Cardiac muscle cell (in vitro differentiated cells and primary cell): ENCODE measurements around the gene PHLDA2. TPM values are rescaled to one million over a fixed set of nuclear protein-coding genes. Genes with fewer than 3 reads are reported as not detected.
A peak's percentile ranks its signal among the peaks of the same experiment; 100 is the strongest.

Experiments
- DNase-seq, 2 donors: peaks; one replicate each; pipeline versions ENCODE4 v3.0.0 to v3.0.0-alpha.2; 2010 to 2017; ENCODE audit warnings: low read depth in 1 of 2, low spot score in 1 of 2
- H3K27ac ChIP-seq: fragments of 200-600 bp; sonication (generic); 2 replicates; pipeline ENCODE4 v1.5.1; 2016
- H3K27me3 ChIP-seq: fragments of 200-600 bp; sonication (generic); 2 replicates; pipeline ENCODE4 v1.6.0; 2016; ENCODE audit warnings: control low read depth
- H3K36me3 ChIP-seq: fragments of 200-600 bp; sonication (generic); 2 replicates; pipeline ENCODE4 v1.5.1; 2016; ENCODE audit warnings: control low read depth
- H3K4me1 ChIP-seq: fragments of 200-600 bp; sonication (generic); 2 replicates; pipeline ENCODE4 v1.8.1; 2017; ENCODE audit warnings: low read depth, mild to moderate bottlenecking, mixed run types
- H3K4me3 ChIP-seq: fragments of 200-600 bp; sonication (generic); 2 replicates; pipeline ENCODE4 v1.5.1; 2016; ENCODE audit warnings: mild to moderate bottlenecking
- H3K9me3 ChIP-seq: fragments of 200-600 bp; sonication (generic); 2 replicates; pipeline ENCODE4 v1.5.1; 2017; ENCODE audit warnings: low read depth, mild to moderate bottlenecking, control low read depth
- polyA plus RNA-seq: library from polyadenylated mRNA; unstranded; fragments of >200 nt; fragmentation: Nextera tagmentation; extraction: Ambion mirVana; gene quantifications from 2 replicates; pipeline ENCODE4 v1.2.1, GENCODE V29; 2016
- total RNA-seq: library from RNA; depleted of rRNA; stranded (reverse); fragments of >200 nt; gene quantifications from 2 replicates; pipeline ENCODE4 v1.2.3, GENCODE V29; 2016
- TF ChIP-seq, protein P1 (sequence below): IDR thresholded peaks from 2 replicates; pipeline ENCODE4 v1.5.1; 2012; ENCODE audit warnings: low read depth, mild to moderate bottlenecking, low read length

PHLDA2 gene
- total and polyA plus RNA-seq, 2 experiments from 2014 or later: 0.73 to 1.1 TPM

DNA sequence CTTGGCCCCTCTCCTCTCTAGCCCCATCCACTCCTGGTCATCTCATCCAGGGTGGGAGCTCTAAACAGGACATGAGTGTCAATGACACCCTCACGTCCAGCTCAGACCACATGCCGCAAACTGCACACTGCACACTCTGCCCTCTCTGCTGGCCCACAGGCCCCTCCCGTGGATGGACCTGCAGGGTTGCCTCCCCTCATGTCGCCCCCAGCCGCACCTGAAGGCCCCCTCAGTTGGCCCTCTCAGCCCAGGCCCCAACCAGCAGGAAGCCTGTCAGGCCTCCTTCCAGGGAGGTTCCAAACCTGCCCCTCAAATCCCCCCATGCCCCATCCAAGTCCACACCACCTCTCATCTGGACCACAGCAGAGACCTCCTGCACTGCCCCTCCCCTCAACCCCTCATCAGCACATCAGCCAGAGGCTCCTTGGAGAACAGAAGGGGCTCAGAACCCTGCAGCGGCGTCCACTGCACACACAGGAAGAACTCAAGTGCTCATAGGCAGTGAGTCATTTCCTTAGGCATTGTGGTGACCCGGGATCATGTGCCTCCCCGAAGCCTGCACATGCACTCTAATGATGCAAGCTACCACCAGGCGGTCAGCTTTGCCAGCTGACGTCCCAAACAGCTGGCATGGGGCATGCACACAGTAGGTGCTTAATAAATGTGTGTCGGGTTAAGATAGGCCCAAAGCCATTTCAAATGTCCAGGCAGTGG is 30.7 kb downstream of the PHLDA2 start:
- no peaks in the 10 kb centered on the region for H3K9me3 ChIP-seq
- peak in 1 of 2 donors; percentile 94 for DNase-seq
- no peak overlapping the region for H3K27ac ChIP-seq
- H3K4me3 ChIP-seq: no peak overlapping the region
- TF ChIP-seq, protein P1, sequence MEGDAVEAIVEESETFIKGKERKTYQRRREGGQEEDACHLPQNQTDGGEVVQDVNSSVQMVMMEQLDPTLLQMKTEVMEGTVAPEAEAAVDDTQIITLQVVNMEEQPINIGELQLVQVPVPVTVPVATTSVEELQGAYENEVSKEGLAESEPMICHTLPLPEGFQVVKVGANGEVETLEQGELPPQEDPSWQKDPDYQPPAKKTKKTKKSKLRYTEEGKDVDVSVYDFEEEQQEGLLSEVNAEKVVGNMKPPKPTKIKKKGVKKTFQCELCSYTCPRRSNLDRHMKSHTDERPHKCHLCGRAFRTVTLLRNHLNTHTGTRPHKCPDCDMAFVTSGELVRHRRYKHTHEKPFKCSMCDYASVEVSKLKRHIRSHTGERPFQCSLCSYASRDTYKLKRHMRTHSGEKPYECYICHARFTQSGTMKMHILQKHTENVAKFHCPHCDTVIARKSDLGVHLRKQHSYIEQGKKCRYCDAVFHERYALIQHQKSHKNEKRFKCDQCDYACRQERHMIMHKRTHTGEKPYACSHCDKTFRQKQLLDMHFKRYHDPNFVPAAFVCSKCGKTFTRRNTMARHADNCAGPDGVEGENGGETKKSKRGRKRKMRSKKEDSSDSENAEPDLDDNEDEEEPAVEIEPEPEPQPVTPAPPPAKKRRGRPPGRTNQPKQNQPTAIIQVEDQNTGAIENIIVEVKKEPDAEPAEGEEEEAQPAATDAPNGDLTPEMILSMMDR: no peak
- peaks cover 4% of the 10 kb centered on the region for H3K4me1 ChIP-seq
- no peaks in the 10 kb centered on the region for H3K27me3 ChIP-seq
- no peaks in the 10 kb centered on the region for H3K36me3 ChIP-seq

- no peaks in the 10 kb centered on the region for H3K9me3 ChIP-seq
- H3K4me3 ChIP-seq: no peak overlapping the region
- no peaks in the 10 kb centered on the region for H3K36me3 ChIP-seq
- H3K27ac ChIP-seq: no peak overlapping the region
- H3K4me1 ChIP-seq: peaks cover 4% of the 10 kb centered on the region
- TF ChIP-seq, protein P1: no peak
- no peaks in the 10 kb centered on the region for H3K27me3 ChIP-seq
- DNase-seq: no peak
These were observed 32.2 kb downstream of the PHLDA2 start for GRCh38 chr11:2897048-2897447.

GRCh38 chr11:2896047-2896446 is 33.2 kb downstream of the PHLDA2 start:
- Histone ChIP-seq H3K9me3 (no peaks in the 10 kb centered on the region), H3K36me3 (no peaks in the 10 kb centered on the region), H3K27me3 (no peaks in the 10 kb centered on the region), H3K4me3 (no peak overlapping the region), H3K27ac (no peak overlapping the region), H3K4me1 (peaks cover 3% of the 10 kb centered on the region)
- TF ChIP-seq, protein P1: no peak
- no peak for DNase-seq

DNA sequence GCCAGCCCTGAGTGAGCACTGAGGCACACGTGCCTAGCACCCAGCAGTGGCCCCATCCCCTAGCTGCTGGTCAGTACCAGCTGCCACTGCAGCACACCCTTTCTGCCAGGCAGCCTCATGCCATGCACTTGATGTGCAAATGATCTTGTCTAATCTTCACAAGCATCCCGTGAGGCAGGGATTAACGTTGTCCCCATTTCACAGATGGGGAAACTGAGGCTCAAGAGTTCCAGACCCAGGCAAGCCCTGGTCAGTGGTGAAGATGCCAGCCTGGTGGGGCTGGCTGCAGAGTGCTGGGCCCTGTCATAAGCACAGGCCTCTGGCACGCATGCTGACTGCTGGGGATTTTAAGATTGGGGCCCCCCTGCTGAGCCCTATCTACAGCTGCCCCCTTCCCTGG is 35.3 kb downstream of the PHLDA2 start:
- Histone ChIP-seq H3K9me3 (no peaks in the 10 kb centered on the region), H3K36me3 (no peaks in the 10 kb centered on the region), H3K4me3 (no peak overlapping the region), H3K4me1 (peaks cover 3% of the 10 kb centered on the region), H3K27me3 (no peaks in the 10 kb centered on the region), H3K27ac (no peak overlapping the region)
- no peak for DNase-seq
- TF ChIP-seq, protein P1: no peak

DNA sequence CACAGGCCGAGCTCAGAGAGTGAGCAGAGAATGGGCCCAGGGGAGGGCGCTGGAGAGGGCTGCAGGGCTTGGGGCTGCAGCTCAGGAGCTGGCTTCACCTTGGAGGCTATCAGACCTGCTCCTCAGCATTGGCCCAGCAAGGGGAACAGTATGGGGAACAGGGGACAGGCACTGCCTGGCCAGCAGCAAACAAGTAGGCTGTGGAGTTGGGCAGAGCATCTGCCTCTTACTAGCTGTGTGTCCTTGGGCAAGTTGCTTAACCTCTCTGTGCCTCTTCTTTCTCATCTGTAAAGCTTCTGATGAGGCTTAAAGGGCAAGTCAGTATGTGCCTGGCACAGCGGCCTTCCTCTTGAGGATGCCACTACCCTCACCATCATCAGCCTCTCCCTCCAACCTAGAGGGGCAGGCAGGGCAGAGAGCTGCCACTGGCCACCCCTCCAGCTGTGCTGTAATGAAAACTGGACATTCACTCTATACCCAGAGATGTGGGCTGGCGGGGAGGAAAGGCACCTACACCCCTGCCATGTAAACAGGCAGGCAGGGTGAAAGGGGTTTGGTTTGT is 36.2 kb downstream of the PHLDA2 start:
- Histone ChIP-seq H3K9me3 (no peaks in the 10 kb centered on the region), H3K4me1 (peaks cover 3% of the 10 kb centered on the region), H3K36me3 (no peaks in the 10 kb centered on the region), H3K27me3 (no peaks in the 10 kb centered on the region), H3K27ac (no peak overlapping the region), H3K4me3 (peak overlapping the region; percentile 25)
- no peak for DNase-seq
- TF ChIP-seq, protein P1: peak; percentile 29
